Measurements from ENCODE around the gene MYOF. TPM values are rescaled to one million over a fixed set of nuclear protein-coding genes. Genes with fewer than 3 reads are reported as not detected.
A peak's percentile ranks its signal among the peaks of the same experiment; 100 is the strongest.

MYOF gene, protein sequence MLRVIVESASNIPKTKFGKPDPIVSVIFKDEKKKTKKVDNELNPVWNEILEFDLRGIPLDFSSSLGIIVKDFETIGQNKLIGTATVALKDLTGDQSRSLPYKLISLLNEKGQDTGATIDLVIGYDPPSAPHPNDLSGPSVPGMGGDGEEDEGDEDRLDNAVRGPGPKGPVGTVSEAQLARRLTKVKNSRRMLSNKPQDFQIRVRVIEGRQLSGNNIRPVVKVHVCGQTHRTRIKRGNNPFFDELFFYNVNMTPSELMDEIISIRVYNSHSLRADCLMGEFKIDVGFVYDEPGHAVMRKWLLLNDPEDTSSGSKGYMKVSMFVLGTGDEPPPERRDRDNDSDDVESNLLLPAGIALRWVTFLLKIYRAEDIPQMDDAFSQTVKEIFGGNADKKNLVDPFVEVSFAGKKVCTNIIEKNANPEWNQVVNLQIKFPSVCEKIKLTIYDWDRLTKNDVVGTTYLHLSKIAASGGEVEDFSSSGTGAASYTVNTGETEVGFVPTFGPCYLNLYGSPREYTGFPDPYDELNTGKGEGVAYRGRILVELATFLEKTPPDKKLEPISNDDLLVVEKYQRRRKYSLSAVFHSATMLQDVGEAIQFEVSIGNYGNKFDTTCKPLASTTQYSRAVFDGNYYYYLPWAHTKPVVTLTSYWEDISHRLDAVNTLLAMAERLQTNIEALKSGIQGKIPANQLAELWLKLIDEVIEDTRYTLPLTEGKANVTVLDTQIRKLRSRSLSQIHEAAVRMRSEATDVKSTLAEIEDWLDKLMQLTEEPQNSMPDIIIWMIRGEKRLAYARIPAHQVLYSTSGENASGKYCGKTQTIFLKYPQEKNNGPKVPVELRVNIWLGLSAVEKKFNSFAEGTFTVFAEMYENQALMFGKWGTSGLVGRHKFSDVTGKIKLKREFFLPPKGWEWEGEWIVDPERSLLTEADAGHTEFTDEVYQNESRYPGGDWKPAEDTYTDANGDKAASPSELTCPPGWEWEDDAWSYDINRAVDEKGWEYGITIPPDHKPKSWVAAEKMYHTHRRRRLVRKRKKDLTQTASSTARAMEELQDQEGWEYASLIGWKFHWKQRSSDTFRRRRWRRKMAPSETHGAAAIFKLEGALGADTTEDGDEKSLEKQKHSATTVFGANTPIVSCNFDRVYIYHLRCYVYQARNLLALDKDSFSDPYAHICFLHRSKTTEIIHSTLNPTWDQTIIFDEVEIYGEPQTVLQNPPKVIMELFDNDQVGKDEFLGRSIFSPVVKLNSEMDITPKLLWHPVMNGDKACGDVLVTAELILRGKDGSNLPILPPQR (N-terminal part only)
- 5.2 TPM for total RNA-seq

DNA sequence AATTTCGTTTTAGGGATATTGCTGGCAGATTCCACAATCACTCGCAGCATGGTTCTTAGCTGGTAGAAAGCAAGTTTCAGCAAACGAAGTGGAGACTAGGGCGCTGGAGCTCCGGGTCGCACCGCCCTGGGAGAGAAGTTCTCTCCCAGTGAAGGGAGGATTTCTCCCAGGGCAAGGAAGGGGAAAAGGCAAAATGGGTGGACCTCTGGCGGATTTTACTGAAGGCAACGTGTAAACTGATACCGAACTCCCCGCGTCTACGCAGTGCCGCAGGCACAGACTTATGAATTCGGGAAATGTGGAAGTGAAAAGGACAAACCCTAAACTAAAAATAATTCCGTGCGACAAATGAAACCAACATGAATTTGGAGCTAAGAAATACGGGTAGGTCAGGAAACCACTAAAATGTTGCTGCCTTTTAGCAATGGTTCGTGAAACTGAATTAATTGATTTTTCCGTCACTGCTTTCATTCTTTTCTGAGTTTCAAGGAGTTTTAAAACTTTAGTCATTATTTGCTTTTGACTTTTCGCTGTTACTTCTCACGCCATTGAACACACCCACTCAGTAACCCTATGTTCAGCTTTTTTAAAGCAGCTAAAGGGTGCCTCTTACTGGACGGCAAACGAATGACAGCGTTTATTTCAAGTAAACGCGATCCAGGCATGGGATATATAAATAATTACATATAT lies at the start of gene MYOF:
Gene MYOF, minus strand, starts transcription at position 190 of the 690 bp plus-strand sequence. Its CDS starts 140 bp downstream, at position 50.
- Histone ChIP-seq H3K4me3 (ENCODE audit: low read length) (peak within 1 kb of the TSS; percentile 73), H3K9me3 (ENCODE audit: low read depth, low read length) (no peaks in the 10 kb centered on the region), H3K27me3 (ENCODE audit: insufficient read depth, low read length) (peaks cover 17% of the 10 kb centered on the region), H3K4me1 (ENCODE audit: insufficient read depth, low read length) (peaks cover 34% of the 10 kb centered on the region)

DNA sequence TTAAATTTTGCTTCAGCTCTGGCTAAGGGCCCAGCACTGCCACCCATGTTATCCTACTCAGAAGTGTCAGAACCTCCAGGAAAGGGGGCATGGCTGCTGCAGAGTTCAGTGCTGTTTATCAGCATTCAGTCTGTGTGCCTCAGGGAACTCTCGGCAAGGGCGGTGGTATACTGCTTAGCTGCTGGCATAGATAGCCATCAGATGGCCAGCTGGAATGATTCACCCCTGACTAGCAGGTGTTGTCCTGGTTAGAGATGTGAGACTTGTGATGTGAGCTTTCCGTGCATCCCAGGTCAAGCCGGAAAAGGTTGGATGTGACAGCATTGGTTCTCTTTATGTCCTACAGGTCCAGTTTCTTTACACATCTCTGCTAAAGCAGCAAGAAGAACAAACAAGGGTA lies 36.4 kb upstream of the MYOF start:
- no peak overlapping the region for H3K4me3 ChIP-seq (ENCODE audit: low read length)
- no peaks in the 10 kb centered on the region for H3K27me3 ChIP-seq (ENCODE audit: insufficient read depth, low read length)
- peaks cover 25% of the 10 kb centered on the region for H3K4me1 ChIP-seq (ENCODE audit: insufficient read depth, low read length)
- no peaks in the 10 kb centered on the region for H3K9me3 ChIP-seq (ENCODE audit: low read depth, low read length)

DNA sequence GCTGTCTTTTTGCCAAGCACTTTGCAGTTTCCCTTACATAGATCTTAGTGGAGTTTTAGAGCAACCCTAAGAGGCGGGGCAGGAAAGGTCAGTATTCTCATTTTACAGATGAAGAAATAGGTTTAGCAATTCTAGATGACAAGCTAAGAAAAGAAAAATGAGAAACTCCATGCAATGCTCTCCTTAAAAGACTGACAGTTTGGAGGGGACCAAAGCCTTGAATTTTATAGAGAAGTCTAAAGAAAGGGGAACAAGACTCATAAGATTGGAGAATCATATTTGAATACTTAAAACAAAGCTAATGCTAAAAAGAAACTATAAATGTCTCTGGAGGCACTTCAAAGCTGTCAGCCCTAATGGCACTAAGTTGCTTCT lies 33.9 kb upstream of the MYOF start:
- Histone ChIP-seq H3K4me3 (ENCODE audit: low read length) (no peak overlapping the region), H3K4me1 (ENCODE audit: insufficient read depth, low read length) (peaks cover 25% of the 10 kb centered on the region), H3K9me3 (ENCODE audit: low read depth, low read length) (no peaks in the 10 kb centered on the region), H3K27me3 (ENCODE audit: insufficient read depth, low read length) (no peaks in the 10 kb centered on the region)

DNA sequence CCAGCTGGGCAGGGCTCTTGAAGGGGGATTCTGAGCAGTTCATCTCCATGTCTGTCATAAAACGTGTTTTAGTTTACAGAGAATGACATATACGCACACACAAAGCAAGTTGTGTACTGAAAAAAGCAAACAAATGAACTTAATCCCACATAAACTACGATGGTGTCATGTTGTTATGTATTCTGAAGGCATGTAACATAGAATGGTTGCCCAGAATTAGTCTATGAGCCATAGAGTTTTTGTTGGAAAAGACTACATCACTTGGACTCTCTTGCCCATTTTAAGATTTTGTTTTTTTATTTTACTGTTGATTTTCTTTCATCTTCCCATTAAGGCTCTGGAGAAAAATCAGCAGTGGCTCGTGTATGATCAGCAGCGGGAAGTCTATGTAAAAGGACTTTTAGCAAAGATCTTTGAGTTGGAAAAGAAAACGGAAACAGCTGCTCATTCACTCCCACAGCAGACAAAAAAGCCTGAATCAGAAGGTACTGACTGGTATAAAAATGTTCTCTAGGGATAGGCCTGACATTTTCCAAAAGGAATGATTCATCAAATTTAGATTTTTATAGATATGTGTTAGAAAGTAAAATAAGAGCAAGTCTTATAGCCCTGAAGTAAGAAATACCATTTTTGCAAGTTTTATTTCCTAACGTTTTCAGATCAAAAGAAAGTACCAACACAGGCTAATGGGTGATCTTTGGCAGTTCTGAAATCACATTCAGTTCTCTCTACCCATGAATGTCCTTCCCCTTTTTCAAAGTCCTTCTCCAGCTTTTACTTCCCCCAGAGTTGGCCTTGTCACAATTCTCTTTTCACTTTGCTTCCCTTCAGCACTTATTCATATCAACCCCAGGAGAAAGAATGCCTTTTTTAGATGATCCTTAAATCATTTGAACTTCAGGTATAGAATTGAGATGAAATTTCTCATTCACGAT lies 33.2 kb upstream of the MYOF start:
- Histone ChIP-seq H3K4me1 (ENCODE audit: insufficient read depth, low read length) (peaks cover 25% of the 10 kb centered on the region), H3K9me3 (ENCODE audit: low read depth, low read length) (no peaks in the 10 kb centered on the region), H3K27me3 (ENCODE audit: insufficient read depth, low read length) (no peaks in the 10 kb centered on the region), H3K4me3 (ENCODE audit: low read length) (no peak overlapping the region)

DNA sequence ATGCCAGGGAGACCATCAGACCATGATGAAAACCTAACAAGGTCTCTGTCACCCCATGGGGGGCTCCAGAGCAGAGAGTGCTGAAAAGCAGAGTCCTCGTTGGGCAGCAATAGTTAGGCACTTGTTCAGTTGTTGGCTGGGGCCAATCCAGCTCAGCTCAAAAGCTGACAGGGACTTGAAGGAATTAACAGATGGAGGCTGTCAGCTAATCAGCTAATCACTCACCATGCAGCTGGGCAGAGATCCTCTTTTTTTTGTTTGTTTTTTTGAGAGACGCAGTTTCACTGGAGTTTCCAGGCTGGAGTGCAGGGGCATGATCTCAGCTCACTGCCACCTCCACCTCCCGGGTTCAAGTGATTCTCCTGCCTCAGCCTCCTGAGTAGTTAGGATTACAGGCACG lies 32.4 kb upstream of the MYOF start:
- Histone ChIP-seq H3K4me1 (ENCODE audit: insufficient read depth, low read length) (peaks cover 25% of the 10 kb centered on the region), H3K27me3 (ENCODE audit: insufficient read depth, low read length) (no peaks in the 10 kb centered on the region), H3K4me3 (ENCODE audit: low read length) (no peak overlapping the region), H3K9me3 (ENCODE audit: low read depth, low read length) (no peaks in the 10 kb centered on the region)

DNA sequence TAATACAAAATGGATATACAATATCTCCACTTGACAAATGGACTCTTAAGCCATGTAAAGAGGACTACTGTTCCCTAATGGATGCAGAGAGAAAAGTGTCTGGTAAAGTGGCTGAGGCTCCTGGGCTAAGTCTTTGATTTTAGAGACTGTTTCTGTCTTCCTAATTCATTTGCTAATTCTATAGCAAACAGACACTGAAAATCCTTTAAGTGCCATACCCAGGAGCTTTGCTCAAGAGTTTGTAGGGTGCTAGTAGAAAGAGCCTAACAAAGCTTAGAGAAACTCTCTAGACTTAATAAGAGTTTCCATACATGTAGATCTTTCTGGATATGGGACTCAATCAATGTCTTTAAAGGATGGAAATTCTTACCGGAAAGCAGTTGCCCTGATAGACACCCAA lies 31.0 kb upstream of the MYOF start:
- Histone ChIP-seq H3K27me3 (ENCODE audit: insufficient read depth, low read length) (no peaks in the 10 kb centered on the region), H3K9me3 (ENCODE audit: low read depth, low read length) (no peaks in the 10 kb centered on the region), H3K4me1 (ENCODE audit: insufficient read depth, low read length) (peaks cover 25% of the 10 kb centered on the region), H3K4me3 (ENCODE audit: low read length) (no peak overlapping the region)

DNA sequence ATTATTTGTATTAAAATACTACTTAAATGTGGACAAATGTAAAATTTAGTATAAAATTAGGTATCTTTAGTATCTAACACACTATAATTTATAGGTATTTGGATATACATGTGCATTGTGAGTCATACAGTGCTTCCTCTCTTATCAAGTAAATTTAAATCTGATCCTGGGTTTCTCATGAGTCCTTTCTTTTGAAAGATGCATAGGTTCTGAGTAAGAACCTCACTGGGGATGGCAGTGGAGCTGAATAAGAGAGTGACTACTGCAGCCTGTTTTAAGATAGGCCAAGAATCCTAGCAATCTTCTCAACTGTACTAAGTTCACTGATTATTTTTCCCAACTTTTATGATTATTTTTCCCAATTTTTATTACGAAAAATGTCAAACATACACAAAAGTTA lies 30.4 kb upstream of the MYOF start:
- Histone ChIP-seq H3K27me3 (ENCODE audit: insufficient read depth, low read length) (no peaks in the 10 kb centered on the region), H3K9me3 (ENCODE audit: low read depth, low read length) (no peaks in the 10 kb centered on the region), H3K4me3 (ENCODE audit: low read length) (no peak overlapping the region), H3K4me1 (ENCODE audit: insufficient read depth, low read length) (peaks cover 25% of the 10 kb centered on the region)

DNA sequence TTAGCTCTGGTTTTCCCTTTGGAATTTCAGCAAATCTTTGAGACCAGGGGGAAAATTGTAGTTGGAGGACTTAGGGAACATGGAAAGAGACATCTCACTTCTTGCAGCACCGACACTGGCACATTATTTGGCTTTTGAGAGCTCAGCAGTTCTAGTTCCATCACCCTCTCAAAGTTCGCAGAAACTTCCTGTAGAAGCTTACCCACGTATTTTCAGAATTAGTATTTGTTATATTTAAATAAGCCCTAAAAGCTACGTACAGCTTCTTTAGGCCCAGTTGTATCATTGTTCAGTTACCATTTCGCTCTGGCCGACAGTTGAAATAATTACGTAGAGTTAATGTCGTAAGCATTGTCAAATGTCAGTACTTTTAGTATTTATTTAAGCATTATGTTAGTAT lies 27.7 kb upstream of the MYOF start:
- no peaks in the 10 kb centered on the region for H3K27me3 ChIP-seq (ENCODE audit: insufficient read depth, low read length)
- H3K9me3 ChIP-seq (ENCODE audit: low read depth, low read length) = no peaks in the 10 kb centered on the region
- no peak overlapping the region for H3K4me3 ChIP-seq (ENCODE audit: low read length)
- peaks cover 9% of the 10 kb centered on the region for H3K4me1 ChIP-seq (ENCODE audit: insufficient read depth, low read length)

DNA sequence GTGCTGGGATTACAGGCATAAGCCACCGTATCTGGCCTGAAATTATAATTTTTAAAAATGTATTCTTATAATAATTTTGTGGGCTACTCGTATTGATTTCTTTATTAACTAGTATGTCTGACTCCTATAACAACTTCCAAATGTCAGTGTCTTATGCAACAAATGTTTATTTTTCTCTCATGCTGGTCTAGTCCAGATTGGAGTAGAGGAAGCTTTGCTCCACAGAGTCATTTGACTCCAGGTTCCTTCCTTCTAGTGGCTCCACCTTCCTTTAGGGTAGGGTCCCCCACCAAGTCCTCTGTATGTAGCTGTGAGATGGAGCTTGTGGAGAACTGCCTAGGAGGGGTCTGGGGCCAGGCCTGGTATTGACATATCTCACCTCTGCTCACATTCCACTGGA lies 22.9 kb upstream of the MYOF start:
- no peaks in the 10 kb centered on the region for H3K4me1 ChIP-seq (ENCODE audit: insufficient read depth, low read length)
- H3K9me3 ChIP-seq (ENCODE audit: low read depth, low read length) = no peaks in the 10 kb centered on the region
- H3K4me3 ChIP-seq (ENCODE audit: low read length) = no peak overlapping the region
- H3K27me3 ChIP-seq (ENCODE audit: insufficient read depth, low read length) = no peaks in the 10 kb centered on the region

DNA sequence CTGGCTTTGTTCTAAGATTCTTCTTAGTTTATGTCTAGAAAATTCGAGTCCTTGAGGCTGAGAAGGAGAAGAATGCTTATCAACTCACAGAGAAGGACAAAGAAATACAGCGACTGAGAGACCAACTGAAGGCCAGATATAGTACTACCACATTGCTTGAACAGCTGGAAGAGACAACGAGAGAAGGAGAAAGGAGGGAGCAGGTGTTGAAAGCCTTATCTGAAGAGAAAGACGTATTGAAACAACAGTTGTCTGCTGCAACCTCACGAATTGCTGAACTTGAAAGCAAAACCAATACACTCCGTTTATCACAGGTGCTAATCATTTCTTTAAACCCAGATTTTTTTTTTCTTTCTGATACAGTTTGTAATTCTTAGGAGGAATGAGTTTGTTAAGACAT lies 20.9 kb upstream of the MYOF start:
- Histone ChIP-seq H3K9me3 (ENCODE audit: low read depth, low read length) (no peaks in the 10 kb centered on the region), H3K27me3 (ENCODE audit: insufficient read depth, low read length) (no peaks in the 10 kb centered on the region), H3K4me1 (ENCODE audit: insufficient read depth, low read length) (peaks cover 4% of the 10 kb centered on the region), H3K4me3 (ENCODE audit: low read length) (no peak overlapping the region)

DNA sequence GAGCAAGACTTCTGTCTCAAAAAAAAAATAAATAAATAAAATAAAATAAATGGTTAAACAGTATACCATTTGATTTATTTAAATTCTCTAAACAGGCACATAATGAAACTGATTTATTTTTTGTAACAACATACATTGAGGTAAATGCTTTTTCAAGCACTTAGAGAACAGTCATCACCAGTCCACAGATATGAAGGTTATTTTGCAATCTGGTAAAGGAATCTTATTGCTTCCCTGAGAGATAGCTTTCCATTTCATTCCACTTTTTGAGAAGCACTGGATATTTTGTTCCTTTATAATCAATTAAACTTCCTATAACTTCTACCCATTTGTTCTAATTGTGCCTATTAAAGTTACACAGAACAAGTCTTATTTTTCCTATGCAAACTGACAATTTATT lies 19.5 kb upstream of the MYOF start:
- peaks cover 18% of the 10 kb centered on the region for H3K4me1 ChIP-seq (ENCODE audit: insufficient read depth, low read length)
- H3K4me3 ChIP-seq (ENCODE audit: low read length) = no peak overlapping the region
- no peaks in the 10 kb centered on the region for H3K9me3 ChIP-seq (ENCODE audit: low read depth, low read length)
- H3K27me3 ChIP-seq (ENCODE audit: insufficient read depth, low read length) = no peaks in the 10 kb centered on the region

DNA sequence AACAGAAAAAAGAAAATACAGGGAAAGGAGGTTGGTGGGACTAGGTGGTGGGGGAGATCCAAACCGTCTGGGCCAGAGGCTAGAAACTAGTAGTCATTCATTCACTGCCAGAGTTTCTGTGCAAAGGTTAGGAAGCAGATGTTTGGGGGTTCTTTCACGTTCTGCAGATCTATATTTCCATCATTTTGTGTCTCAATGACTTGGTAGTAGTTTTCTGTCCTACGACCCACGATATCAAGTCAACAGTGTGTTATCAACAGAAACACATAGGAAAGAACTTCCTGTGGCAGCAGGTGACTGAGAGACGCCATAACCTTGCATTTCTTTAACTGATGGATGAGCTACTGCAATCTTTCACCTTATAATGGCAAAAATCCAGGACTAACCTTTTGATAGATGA lies 16.0 kb upstream of the MYOF start:
- Histone ChIP-seq H3K4me3 (ENCODE audit: low read length) (no peak overlapping the region), H3K9me3 (ENCODE audit: low read depth, low read length) (no peaks in the 10 kb centered on the region), H3K4me1 (ENCODE audit: insufficient read depth, low read length) (peaks cover 29% of the 10 kb centered on the region), H3K27me3 (ENCODE audit: insufficient read depth, low read length) (no peaks in the 10 kb centered on the region)

DNA sequence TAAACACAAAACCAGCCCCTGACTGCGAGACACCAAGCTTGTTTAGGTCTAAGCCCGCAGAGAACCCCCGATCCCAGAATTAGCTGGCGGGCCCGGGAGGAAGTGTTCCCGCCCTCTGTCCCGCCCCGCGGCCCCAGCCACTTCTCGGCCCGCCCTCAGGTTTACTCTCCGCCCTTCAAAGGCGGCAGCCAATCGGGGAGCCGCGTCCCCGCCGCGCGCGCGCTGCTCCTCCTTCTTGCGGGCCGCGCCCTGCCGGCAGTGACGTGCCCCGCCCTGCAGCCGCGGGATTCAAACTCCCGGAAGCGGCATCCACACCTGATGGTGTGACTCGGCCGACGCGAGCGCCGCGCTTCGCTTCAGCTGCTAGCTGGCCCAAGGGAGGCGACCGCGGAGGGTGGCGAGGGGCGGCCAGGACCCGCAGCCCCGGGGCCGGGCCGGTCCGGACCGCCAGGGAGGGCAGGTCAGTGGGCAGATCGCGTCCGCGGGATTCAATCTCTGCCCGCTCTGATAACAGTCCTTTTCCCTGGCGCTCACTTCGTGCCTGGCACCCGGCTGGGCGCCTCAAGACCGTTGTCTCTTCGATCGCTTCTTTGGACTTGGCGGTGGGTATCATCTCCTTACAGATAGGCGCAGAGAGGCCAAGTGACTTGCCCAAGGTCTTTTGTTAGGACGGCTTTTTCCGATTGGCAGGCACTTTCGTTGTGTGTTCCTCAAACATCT lies 14.3 kb upstream of the MYOF start, which contains the start of gene CEP55:
Gene CEP55, plus strand, starts transcription at position 291 of the 720 bp plus-strand sequence. CDS start 3,440 bp downstream, outside the sequence.
- no peaks in the 10 kb centered on the region for H3K9me3 ChIP-seq (ENCODE audit: low read depth, low read length)
- H3K27me3 ChIP-seq (ENCODE audit: insufficient read depth, low read length) = no peaks in the 10 kb centered on the region
- H3K4me3 ChIP-seq (ENCODE audit: low read length) = peak within 1 kb of the TSS; percentile 63

More for the DNA sequence above, 14.3 kb upstream of the MYOF start, which contains the start of gene CEP55:
- H3K4me1 ChIP-seq (ENCODE audit: insufficient read depth, low read length) = peaks cover 29% of the 10 kb centered on the region

Data from mononuclear cell (primary cell).